K562 (cell line): ENCODE results near the gene HAUS1. TPM values are rescaled to one million over a fixed set of nuclear protein-coding genes. Genes with fewer than 3 reads are reported as not detected.

Experiments
- GTF2F1 ChIP-seq: IDR thresholded peaks from 2 replicates; pipeline ENCODE4 v1.6.1; 2011; ENCODE audit warnings: low read depth, low read length, improper control_type of control experiment
- HCFC1 ChIP-seq: IDR thresholded peaks from 2 replicates; pipeline ENCODE4 v1.6.1; 2012; ENCODE audit warnings: low read depth, low read length, improper control_type of control experiment
- MCM3 ChIP-seq: fragments of 450-650 bp; IDR thresholded peaks from 2 replicates; pipeline ENCODE4 v1.6.1; 2016
- SNIP1 ChIP-seq: fragments of 450-650 bp; IDR thresholded peaks from 2 replicates; pipeline ENCODE4 v1.7.1; 2017; ENCODE audit warnings: low read depth, mild to moderate bottlenecking
- ZBTB26 ChIP-seq: fragments of 450-650 bp; formaldehyde crosslinking; IDR thresholded peaks from 2 replicates; pipeline ENCODE4 v1.4.0; 2022; ENCODE audit warnings: missing genetic modification characterization
- ZNF140 ChIP-seq: fragments of 250-450 bp; sonication (Bioruptor Pico); IDR thresholded peaks from 2 replicates; pipeline ENCODE4 v1.8.0; 2021; ENCODE audit warnings: moderate library complexity, mild to moderate bottlenecking, inconsistent platforms
- ZNF449 ChIP-seq: fragments of 250-450 bp; sonication (Bioruptor Pico); IDR thresholded peaks from 2 replicates; pipeline ENCODE4 v1.8.0; 2022; ENCODE audit warnings: moderate library complexity, mild to moderate bottlenecking, inconsistent platforms
- ZNF77 ChIP-seq: fragments of 250-450 bp; sonication (Bioruptor Pico); IDR thresholded peaks from 2 replicates; pipeline ENCODE4 v1.5.0; 2020
- polyA plus RNA-seq, 8 experiments: library from polyadenylated mRNA; depleted of rRNA in 4 of 8; stranded (reverse) in 5 of 8; unstranded in 3 of 8; fragments of >200 nt; fragmentation: Nextera tagmentation in 2 of 8; fragmentation: Illumina TruSeq in 1 of 8; extraction: Ambion mirVana in 2 of 8; extraction: Trizol in 1 of 8; gene quantifications; 2 replicates each; pipeline versions ENCODE4 v1.2.1 to v1.2.3, GENCODE V29; 2011 to 2014; ENCODE audit warnings: inconsistent platforms in 1 of 8, missing spikeins in 1 of 8
- total RNA-seq, 7 experiments: library from RNA; depleted of rRNA in 6 of 7; stranded (reverse); fragments of >200 nt in 6 of 7; fragmentation: Illumina TruSeq in 2 of 7; extraction: Trizol in 2 of 7; gene quantifications; 2 replicates each; pipeline versions ENCODE4 v1.2.1 to v1.2.3, GENCODE V29; 2011 to 2021; ENCODE audit warnings: low replicate concordance in 1 of 7
- TF ChIP-seq, protein P1 (sequence below): fragments of 150-350 bp; conservative IDR thresholded peaks from 2 replicates; pipeline ENCODE4 v1.6.1; 2014; ENCODE audit warnings: low read length
- TF ChIP-seq, protein P2 (sequence below): fragments of 200-600 bp; sonication (generic); IDR thresholded peaks from one replicate; pipeline ENCODE4 v1.6.1; 2012; ENCODE audit warnings: mild to moderate bottlenecking, low read depth, low read length, inconsistent platforms

HAUS1 gene
- total and polyA plus RNA-seq, 9 of the 15 experiments (the other 6 are each of a cell fraction or from before 2014, with no cell fraction given) = 45.6 to 135 (median 76.3) TPM

DNA sequence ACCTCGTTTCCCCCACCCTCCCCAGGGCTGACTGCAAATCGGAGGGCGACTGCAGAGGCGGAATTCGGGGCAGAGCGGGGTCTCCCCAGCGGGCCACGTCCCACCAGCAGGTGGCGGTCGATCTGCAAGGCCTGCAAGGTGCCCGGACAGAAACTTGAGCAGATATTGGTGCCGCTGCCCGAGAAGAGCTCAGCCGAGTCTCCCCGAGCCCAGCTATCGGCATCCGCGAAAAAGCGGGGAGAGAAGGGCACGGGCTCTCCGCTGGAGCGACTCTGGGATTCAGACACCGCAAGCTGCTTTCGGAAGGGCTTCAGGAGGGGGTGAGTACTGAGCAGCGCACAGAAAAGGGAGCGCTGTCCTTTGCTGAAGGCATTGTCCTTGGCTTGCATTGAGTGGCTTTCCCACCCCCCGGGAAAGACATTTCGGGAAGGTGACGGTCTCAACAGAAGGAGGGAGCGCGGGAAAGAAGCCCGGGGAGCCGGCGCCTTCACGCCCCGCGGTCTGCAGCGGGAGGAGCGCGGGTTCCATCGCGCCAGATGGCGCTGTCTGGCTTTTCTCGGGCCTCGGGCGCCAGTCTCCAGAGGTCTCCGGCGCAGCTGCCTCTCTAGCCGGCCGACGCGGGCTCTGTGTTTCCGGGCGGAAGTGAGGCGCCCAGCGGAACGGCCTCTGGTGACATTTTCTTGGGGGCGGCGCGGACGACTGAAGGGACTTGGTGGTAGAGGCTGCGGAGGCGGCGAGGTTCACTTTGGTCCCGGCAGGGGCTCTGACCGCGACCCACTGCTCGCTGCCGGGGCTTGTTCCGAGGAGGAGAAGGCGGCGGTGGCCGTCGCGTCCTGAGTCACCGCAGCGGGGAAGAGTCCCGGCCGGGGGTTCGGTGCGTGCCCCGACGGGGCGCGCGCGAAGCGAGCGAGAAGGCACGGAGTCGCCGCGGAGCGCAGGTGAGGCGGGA, 69.5 kb downstream of the HAUS1 start (continued):
- no peak for TF ChIP-seq ZNF449 (CRISPR knock-in tag)
- TF ChIP-seq SNIP1 = peak; percentile 84
- TF ChIP-seq ZNF140 (CRISPR knock-in tag) = no peak
- no peak for TF ChIP-seq ZNF77 (CRISPR knock-in tag)
- TF ChIP-seq GTF2F1 = no peak
- peak; percentile 83 for TF ChIP-seq HCFC1
- TF ChIP-seq, protein P1, sequence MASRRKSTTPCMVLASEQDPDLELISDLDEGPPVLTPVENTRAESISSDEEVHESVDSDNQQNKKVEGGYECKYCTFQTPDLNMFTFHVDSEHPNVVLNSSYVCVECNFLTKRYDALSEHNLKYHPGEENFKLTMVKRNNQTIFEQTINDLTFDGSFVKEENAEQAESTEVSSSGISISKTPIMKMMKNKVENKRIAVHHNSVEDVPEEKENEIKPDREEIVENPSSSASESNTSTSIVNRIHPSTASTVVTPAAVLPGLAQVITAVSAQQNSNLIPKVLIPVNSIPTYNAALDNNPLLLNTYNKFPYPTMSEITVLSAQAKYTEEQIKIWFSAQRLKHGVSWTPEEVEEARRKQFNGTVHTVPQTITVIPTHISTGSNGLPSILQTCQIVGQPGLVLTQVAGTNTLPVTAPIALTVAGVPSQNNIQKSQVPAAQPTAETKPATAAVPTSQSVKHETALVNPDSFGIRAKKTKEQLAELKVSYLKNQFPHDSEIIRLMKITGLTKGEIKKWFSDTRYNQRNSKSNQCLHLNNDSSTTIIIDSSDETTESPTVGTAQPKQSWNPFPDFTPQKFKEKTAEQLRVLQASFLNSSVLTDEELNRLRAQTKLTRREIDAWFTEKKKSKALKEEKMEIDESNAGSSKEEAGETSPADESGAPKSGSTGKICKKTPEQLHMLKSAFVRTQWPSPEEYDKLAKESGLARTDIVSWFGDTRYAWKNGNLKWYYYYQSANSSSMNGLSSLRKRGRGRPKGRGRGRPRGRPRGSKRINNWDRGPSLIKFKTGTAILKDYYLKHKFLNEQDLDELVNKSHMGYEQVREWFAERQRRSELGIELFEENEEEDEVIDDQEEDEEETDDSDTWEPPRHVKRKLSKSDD = 0 out of 2 replicates have a peak, but pooled peaks have one; percentile 15
- TF ChIP-seq, protein P2, sequence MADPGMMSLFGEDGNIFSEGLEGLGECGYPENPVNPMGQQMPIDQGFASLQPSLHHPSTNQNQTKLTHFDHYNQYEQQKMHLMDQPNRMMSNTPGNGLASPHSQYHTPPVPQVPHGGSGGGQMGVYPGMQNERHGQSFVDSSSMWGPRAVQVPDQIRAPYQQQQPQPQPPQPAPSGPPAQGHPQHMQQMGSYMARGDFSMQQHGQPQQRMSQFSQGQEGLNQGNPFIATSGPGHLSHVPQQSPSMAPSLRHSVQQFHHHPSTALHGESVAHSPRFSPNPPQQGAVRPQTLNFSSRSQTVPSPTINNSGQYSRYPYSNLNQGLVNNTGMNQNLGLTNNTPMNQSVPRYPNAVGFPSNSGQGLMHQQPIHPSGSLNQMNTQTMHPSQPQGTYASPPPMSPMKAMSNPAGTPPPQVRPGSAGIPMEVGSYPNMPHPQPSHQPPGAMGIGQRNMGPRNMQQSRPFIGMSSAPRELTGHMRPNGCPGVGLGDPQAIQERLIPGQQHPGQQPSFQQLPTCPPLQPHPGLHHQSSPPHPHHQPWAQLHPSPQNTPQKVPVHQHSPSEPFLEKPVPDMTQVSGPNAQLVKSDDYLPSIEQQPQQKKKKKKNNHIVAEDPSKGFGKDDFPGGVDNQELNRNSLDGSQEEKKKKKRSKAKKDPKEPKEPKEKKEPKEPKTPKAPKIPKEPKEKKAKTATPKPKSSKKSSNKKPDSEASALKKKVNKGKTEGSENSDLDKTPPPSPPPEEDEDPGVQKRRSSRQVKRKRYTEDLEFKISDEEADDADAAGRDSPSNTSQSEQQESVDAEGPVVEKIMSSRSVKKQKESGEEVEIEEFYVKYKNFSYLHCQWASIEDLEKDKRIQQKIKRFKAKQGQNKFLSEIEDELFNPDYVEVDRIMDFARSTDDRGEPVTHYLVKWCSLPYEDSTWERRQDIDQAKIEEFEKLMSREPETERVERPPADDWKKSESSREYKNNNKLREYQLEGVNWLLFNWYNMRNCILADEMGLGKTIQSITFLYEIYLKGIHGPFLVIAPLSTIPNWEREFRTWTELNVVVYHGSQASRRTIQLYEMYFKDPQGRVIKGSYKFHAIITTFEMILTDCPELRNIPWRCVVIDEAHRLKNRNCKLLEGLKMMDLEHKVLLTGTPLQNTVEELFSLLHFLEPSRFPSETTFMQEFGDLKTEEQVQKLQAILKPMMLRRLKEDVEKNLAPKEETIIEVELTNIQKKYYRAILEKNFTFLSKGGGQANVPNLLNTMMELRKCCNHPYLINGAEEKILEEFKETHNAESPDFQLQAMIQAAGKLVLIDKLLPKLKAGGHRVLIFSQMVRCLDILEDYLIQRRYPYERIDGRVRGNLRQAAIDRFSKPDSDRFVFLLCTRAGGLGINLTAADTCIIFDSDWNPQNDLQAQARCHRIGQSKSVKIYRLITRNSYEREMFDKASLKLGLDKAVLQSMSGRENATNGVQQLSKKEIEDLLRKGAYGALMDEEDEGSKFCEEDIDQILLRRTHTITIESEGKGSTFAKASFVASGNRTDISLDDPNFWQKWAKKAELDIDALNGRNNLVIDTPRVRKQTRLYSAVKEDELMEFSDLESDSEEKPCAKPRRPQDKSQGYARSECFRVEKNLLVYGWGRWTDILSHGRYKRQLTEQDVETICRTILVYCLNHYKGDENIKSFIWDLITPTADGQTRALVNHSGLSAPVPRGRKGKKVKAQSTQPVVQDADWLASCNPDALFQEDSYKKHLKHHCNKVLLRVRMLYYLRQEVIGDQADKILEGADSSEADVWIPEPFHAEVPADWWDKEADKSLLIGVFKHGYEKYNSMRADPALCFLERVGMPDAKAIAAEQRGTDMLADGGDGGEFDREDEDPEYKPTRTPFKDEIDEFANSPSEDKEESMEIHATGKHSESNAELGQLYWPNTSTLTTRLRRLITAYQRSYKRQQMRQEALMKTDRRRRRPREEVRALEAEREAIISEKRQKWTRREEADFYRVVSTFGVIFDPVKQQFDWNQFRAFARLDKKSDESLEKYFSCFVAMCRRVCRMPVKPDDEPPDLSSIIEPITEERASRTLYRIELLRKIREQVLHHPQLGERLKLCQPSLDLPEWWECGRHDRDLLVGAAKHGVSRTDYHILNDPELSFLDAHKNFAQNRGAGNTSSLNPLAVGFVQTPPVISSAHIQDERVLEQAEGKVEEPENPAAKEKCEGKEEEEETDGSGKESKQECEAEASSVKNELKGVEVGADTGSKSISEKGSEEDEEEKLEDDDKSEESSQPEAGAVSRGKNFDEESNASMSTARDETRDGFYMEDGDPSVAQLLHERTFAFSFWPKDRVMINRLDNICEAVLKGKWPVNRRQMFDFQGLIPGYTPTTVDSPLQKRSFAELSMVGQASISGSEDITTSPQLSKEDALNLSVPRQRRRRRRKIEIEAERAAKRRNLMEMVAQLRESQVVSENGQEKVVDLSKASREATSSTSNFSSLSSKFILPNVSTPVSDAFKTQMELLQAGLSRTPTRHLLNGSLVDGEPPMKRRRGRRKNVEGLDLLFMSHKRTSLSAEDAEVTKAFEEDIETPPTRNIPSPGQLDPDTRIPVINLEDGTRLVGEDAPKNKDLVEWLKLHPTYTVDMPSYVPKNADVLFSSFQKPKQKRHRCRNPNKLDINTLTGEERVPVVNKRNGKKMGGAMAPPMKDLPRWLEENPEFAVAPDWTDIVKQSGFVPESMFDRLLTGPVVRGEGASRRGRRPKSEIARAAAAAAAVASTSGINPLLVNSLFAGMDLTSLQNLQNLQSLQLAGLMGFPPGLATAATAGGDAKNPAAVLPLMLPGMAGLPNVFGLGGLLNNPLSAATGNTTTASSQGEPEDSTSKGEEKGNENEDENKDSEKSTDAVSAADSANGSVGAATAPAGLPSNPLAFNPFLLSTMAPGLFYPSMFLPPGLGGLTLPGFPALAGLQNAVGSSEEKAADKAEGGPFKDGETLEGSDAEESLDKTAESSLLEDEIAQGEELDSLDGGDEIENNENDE = no peak
- no peak for TF ChIP-seq MCM3
- no peak for TF ChIP-seq ZBTB26 (CRISPR knock-in tag)
